Activated T-cell treated with anti-CD3 and anti-CD28 coated beads, Interleukin-2, amount 50 U/mL, for 4 hours (primary cell): ENCODE results near the gene SLC66A1. TPM values are rescaled to one million over a fixed set of nuclear protein-coding genes. Genes with fewer than 3 reads are reported as not detected.

ENCODE experiments used
- ATAC-seq, 2 donors: fragments of 200-7000 bp; cut with Tn5 transposase; one replicate each; pipeline ENCODE4 v1.10.0; 2021
- DNase-seq: peaks from one replicate; pipeline ENCODE4 v3.0.0-alpha.2; 2020
- H3K27me3 Mint-ChIP-seq: one replicate; pipeline ENCODE4 v1.8.0; 2021; ENCODE audit warnings: low read depth, mixed read lengths
- H3K36me3 Mint-ChIP-seq: one replicate; pipeline ENCODE4 v1.8.0; 2022; ENCODE audit warnings: mixed read lengths; ENCODE audit not compliant: insufficient read depth
- H3K4me1 Mint-ChIP-seq: one replicate; pipeline ENCODE4 v1.8.0; 2021; ENCODE audit warnings: low read depth, mixed read lengths
- H3K4me3 Mint-ChIP-seq: one replicate; pipeline ENCODE4 v1.8.0; 2021; ENCODE audit warnings: mild to moderate bottlenecking, moderate library complexity, mixed read lengths
- H3K9me3 Mint-ChIP-seq: one replicate; pipeline ENCODE4 v1.8.0; 2021; ENCODE audit warnings: mixed read lengths
- total RNA-seq, 3 donors: library from RNA; stranded (reverse); gene quantifications; one replicate each; pipeline ENCODE4 v1.2.1, GENCODE V29; 2021

SLC66A1 gene
- total RNA-seq, 3 donors from 2014 or later = 2.8 to 4.3 (median 3.6) TPM

DNA sequence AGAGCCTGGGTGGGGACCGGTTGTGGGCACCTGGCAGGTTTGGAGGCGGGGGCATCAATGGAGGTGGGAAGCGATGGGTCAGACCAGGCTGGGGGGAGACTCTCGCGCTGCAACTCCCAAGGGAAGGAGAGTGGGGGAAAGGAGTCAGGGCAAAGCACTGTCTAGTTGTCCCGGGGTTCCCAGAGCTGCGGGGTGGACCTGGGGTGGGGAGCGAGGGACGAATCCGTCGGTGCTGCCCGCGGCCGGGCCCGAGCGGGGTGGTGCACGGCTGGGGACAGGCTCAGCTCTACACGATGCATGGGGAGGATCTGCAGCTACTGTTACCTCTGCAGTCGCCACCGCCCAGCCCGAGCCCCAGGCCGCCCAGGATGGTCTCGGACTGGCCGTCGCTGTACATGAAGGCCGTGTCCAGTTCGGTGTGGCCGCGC is 609 bp upstream of the SLC66A1 start:
- Mint-ChIP-seq H3K27me3 (no peaks in the 10 kb centered on the region), H3K4me1 (peaks cover 38% of the 10 kb centered on the region), H3K36me3 (peaks cover 9% of the 10 kb centered on the region), H3K4me3 (peak overlapping the region; percentile 89), H3K9me3 (no peaks in the 10 kb centered on the region)
- peak; percentile 29 to 35 for ATAC-seq
- DNase-seq = no peak

DNA sequence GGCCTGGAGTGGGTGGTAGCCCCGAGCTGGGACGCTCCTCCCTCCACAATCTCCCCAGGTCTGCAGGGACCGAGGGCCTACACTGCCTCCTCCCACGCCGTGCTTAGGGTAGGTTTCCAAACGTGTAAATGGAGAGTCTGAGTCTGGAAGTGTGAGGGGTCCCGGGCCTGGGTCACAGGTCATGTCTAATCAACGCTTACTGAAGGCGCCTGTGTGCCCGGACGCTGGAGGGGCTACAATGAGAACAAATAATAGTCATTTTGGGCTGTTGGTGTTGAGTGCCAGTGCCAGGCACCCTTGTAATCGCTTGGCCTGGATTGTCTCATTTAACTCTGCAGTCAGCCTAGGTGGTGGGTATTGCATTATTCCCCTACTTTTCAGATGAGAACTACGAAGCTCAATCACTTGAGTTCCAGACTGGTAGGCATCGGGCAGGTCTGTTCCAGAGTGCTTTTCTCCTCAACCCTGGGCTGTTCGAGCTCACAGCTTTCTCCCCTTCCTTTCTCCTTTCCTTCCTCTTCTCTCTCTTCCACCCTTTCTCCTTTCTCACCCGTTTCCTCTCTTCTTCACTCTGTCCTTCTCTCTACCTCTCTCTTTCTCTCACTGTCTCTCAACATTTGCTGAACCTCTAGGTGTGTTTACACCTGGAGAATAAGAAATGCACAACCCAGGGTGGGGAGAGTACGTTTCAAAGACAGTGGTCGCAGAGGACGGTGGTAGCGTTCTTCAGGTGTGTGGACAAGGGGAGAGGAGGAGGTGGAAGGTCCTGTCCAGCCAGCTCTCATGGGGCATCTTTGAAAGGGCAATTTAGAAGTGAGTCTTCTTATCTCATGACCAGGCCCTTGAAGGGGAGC is 883 bp downstream of the SLC66A1 start:
- DNase-seq (no peak), ATAC-seq (no peak)
- Mint-ChIP-seq H3K4me1 (peaks cover 38% of the 10 kb centered on the region), H3K27me3 (no peaks in the 10 kb centered on the region), H3K4me3 (peak overlapping the region; percentile 82), H3K9me3 (no peaks in the 10 kb centered on the region), H3K36me3 (peaks cover 4% of the 10 kb centered on the region)

DNA sequence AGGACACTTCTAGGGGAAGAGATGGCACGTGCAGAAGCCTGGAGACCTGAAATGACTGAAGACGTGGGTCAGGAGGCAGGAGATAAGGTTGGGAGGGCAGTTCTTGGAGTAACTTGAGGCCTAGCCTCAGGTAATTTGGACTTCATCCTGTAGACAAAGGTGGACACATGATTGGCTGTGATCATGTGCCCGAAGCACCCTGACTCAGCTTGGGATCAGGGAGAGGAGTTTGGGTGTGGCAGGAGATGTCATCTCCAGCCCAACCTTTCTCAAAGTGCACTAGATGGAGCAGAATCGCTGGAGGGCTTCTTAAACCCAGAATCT is 1.5 kb downstream of the SLC66A1 start:
- Mint-ChIP-seq H3K27me3 (no peaks in the 10 kb centered on the region), H3K9me3 (no peaks in the 10 kb centered on the region), H3K4me3 (peak overlapping the region; percentile 82), H3K4me1 (peaks cover 38% of the 10 kb centered on the region), H3K36me3 (peaks cover 3% of the 10 kb centered on the region)
- ATAC-seq = no peak
- no peak for DNase-seq

DNA sequence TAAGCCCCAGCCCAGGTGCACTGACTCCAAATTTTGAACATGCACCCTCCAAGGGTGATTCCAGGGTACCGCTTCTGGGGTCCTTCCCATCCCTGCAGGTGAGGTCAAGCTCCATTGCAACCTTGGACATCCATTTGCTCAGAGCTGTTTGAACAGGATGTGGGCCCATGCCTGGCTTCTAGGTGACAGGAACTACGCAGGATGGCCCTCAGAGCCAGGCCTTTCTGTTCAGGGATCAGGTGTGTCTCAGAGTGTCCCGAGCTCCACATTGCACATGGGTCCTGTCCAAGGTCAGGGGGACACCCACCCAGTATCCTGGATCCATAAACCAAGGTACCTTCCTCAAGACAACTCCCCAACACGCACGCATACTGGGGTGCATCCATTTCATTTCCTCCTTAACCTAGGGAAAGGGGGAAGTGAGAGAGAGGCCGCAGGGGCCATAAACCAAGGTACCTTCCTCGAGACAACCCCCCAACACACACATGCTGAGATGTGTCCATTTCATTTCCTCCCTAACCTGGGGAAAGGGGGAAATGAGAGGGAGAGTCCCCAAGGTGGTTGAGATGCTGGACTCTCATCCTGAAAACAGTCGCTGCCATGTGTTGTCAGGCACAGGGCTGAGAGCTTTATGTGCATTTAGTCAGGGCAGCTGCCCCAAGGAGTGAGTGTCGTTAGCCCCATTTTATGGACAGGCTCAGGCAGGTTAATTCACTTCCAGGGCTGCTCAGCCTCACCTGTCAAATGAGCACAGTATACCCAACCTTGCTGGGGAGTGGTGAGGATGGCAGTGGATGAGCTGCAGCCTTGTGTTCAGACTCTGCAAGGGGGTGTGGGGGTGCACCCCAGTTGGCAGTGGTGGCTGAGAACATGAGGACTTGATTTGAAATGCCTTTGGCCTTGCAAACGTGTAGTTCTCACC is 2.1 kb downstream of the SLC66A1 start:
- H3K9me3 Mint-ChIP-seq = no peaks in the 10 kb centered on the region
- H3K4me3 Mint-ChIP-seq = no peak overlapping the region
- DNase-seq (no peak), ATAC-seq (no peak)
- peaks cover 34% of the 10 kb centered on the region for H3K4me1 Mint-ChIP-seq
- H3K27me3 Mint-ChIP-seq = no peaks in the 10 kb centered on the region
- H3K36me3 Mint-ChIP-seq = no peaks in the 10 kb centered on the region

DNA sequence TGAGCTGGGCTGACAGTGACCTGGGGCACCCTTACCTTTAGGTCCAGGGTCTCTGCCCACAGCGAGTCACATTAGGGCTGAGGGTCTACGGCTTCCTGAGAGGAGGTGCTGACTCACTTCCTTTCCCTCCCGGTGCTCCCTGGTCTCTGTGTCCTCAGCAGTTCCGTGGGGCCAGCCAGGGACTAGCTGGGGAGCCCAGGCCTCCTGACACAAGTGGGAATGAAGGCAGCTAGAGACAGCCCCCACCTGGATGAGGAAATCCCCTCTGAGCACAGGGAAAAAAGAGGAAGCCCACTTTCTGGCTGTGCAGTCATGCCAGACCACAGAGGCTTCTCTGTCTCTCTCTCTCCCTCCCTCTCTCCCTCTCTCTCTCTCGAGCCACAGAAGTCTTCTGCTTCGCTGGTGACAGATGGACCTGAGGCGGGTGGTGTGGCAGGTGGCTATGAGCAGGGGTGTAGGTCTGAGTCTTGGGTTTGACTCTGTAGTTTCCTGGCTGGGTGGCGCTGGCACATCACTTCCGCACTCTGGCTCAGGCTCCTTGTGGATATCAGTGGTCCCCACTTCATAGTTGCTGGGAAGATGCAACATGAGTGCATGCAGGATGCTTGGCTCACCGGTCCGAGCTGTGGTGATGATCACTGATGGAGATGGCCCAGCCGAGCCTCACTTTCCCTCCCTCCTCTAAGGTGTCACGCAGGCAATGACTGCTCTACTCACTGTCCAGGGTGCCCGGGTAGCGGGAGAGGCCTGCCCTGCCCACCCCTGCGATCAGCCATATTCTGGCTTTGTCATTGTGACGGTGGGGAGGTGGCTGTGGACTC is 3.5 kb downstream of the SLC66A1 start:
- peaks cover 28% of the 10 kb centered on the region for H3K4me1 Mint-ChIP-seq
- DNase-seq = no peak
- ATAC-seq = no peak
- no peak overlapping the region for H3K4me3 Mint-ChIP-seq
- no peaks in the 10 kb centered on the region for H3K9me3 Mint-ChIP-seq
- no peaks in the 10 kb centered on the region for H3K36me3 Mint-ChIP-seq
- no peaks in the 10 kb centered on the region for H3K27me3 Mint-ChIP-seq

DNA sequence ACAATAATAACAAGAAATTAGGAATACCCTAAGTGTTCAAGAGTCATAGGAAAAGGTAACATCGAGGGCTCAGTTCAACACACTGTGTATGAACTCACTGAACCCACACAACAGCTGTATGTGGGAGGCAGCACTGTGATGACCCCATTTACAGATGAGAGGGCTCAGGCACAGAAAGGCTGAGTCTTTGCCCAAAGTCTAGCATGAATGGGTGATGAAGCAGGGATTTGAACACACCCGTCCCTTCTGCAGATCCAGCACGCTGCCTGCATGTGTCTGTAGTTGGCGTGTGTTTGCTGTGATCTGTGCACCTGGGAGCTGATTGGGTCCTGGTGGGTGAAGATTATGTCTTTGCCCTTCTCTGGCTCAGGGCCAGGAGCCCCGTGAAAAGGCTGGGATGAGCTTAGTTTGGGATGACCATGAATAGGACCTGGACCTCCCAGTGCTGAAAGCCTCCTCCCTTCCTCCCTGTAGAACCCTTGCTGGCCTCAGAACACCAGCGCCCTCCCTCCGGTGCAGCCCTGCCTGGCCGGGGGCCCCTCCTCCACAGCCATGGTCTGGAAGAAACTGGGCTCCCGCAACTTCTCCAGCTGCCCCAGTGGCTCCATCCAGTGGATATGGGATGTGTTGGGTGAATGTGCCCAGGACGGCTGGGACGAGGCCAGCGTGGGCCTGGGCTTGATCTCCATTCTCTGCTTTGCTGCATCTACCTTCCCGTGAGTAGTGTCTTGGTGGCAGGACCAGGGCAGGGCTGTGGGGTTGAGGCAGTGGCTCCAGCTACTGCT is 5.2 kb downstream of the SLC66A1 start:
- DNase-seq (no peak), ATAC-seq (no peak)
- peaks cover 6% of the 10 kb centered on the region for H3K36me3 Mint-ChIP-seq
- H3K27me3 Mint-ChIP-seq = no peaks in the 10 kb centered on the region
- H3K4me3 Mint-ChIP-seq = no peak overlapping the region
- H3K9me3 Mint-ChIP-seq = no peaks in the 10 kb centered on the region
- peaks cover 20% of the 10 kb centered on the region for H3K4me1 Mint-ChIP-seq

DNA sequence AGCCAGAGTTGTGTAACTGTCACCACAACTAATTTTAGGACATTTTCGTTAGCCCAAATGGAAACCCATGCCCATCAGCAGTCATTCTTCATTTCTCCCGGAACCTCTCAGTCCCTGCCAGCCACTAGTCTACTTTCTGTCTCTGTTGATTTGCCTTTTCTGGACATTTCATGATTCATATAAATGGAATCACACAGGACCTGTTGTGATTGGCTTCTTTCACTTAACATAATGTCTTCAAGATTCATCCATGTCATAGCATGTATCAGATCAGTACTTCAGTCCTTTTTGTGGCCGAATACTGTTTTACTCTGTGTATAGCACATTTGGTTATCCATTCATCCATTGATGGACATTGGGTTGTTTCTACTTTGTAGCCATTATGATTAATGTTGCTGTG is 7.1 kb downstream of the SLC66A1 start:
- DNase-seq (no peak), ATAC-seq (no peak)
- Mint-ChIP-seq H3K9me3 (no peaks in the 10 kb centered on the region), H3K36me3 (peaks cover 6% of the 10 kb centered on the region), H3K4me3 (no peak overlapping the region), H3K27me3 (no peaks in the 10 kb centered on the region), H3K4me1 (peaks cover 9% of the 10 kb centered on the region)

DNA sequence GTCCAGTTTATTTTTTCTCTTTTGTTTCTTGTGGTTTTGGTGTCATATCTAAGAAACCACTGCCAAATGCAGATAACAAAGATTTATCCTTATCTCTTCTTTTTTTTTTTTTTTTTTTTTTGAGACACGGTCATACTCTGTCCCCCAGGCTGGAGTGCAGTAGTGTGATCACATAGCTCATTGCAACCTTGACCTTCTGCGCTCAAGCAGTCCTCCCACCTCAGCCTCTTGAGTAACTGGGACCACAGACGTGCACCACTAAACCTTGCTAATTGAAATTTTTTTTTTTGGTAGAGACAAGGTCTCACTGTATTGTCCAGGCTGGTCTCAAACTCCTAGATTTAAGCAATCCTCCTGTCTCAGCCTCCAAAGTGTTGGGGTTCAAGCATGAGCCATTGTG is 8.9 kb downstream of the SLC66A1 start:
- H3K9me3 Mint-ChIP-seq = no peaks in the 10 kb centered on the region
- no peak for DNase-seq
- ATAC-seq = no peak
- H3K4me1 Mint-ChIP-seq = peaks cover 4% of the 10 kb centered on the region
- peaks cover 6% of the 10 kb centered on the region for H3K36me3 Mint-ChIP-seq
- no peak overlapping the region for H3K4me3 Mint-ChIP-seq
- H3K27me3 Mint-ChIP-seq = no peaks in the 10 kb centered on the region

DNA sequence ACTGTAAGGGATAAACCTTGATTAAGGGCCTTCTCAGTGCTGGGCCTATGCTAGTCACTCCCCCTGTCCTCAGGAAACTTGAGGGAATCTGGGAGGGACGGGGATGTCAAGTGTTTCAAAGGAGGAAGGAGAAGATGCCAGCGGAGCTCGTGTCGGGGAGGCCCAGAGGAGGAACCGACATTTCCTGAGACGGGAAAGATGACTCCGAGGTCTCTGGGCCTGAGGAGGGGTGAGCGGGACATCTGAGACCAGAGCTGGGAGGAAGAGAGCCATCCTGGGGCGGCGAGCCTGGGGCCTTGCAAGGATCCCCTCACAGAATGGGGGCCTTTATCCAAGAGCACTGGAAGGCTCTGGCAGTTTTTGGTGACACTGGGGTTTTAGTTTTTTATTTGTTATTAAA is 10.4 kb downstream of the SLC66A1 start:
- ATAC-seq (no peak), DNase-seq (no peak)
- Mint-ChIP-seq H3K4me3 (no peak overlapping the region), H3K36me3 (peaks cover 6% of the 10 kb centered on the region), H3K4me1 (no peaks in the 10 kb centered on the region), H3K9me3 (no peaks in the 10 kb centered on the region), H3K27me3 (no peaks in the 10 kb centered on the region)

DNA sequence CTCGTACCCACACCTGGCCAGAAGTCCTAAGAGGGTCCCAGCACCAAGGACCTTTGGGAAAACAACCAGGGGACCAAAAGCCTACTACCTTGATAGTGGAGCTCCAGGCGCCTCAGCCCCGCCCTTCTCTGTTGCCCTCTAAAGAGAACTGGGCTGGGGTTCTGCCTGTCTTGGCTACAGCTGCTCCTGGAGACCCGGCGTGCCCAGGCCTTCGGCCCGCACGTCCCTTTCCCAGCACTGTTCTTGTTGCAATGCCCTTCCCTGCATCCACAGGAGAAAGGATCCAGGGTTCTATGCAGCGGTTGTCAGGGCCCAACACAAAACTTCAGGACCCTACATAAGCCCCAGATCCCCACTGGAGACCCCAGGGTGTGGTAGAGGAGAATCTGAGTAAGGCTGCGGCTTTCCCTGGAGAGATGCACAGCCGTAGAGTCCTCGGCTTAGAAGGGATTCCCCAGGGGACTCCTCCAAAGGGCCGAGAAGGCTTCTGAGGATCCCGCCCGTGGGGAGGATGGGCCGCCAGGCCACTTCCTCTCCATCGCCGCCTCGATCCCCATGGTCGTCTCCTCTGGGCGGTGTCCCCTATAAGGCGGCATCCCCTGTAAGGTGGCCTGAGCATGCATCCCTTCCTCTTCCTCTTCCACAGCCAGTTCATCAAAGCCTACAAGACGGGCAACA is 12.0 kb downstream of the SLC66A1 start:
- DNase-seq = no peak
- no peaks in the 10 kb centered on the region for H3K27me3 Mint-ChIP-seq
- H3K4me3 Mint-ChIP-seq = no peak overlapping the region
- no peaks in the 10 kb centered on the region for H3K4me1 Mint-ChIP-seq
- H3K36me3 Mint-ChIP-seq = peaks cover 6% of the 10 kb centered on the region
- no peaks in the 10 kb centered on the region for H3K9me3 Mint-ChIP-seq
- no peak for ATAC-seq

DNA sequence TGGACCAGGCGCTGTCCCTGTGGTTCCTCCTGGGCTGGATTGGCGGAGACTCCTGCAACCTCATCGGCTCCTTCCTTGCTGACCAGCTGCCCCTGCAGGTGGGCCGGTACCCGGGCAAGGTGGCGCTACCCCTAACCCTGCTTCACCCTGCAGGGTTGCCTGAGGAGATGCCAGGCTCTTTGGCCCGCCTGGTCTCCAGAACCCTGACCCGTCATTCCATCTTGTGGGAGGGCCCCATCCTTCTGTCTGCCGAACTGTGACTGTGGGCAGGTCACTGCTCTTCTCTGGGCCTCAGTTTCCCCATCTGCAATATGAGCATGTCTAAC is 12.5 kb downstream of the SLC66A1 start:
- no peaks in the 10 kb centered on the region for H3K27me3 Mint-ChIP-seq
- no peak overlapping the region for H3K4me3 Mint-ChIP-seq
- DNase-seq (no peak), ATAC-seq (no peak)
- no peaks in the 10 kb centered on the region for H3K9me3 Mint-ChIP-seq
- peaks cover 6% of the 10 kb centered on the region for H3K36me3 Mint-ChIP-seq
- H3K4me1 Mint-ChIP-seq = no peaks in the 10 kb centered on the region

DNA sequence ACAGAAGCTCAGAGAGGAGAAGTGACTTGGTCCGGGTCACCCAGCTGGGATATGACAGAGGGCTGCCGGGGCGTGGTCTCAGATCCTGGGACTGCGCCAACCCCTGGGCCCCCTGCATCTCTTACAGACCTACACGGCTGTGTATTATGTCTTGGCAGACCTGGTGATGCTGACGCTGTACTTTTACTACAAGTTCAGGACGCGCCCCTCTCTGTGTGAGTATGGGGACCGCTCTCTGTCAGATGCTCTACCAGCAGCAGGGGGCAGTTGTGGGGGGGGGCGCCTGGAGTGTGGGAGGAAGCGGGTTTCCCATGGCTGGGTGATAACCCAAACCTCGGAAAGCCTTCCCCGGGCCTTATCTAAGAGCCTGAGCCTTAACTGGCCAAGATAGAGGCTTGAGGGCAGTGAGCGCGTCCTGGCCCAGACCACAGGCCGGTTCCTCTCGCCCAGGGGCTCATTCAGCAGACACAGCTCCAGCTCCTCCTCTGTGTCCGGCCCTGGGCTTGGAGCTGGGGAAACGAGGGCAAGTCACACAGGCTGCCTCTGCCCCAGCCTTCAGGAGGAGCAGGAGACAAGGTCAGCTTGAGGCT is 13.3 kb downstream of the SLC66A1 start:
- no peaks in the 10 kb centered on the region for H3K4me1 Mint-ChIP-seq
- DNase-seq (no peak), ATAC-seq (peak; percentile 4 to 19)
- H3K9me3 Mint-ChIP-seq = no peaks in the 10 kb centered on the region
- H3K4me3 Mint-ChIP-seq = no peak overlapping the region
- peaks cover 6% of the 10 kb centered on the region for H3K36me3 Mint-ChIP-seq
- H3K27me3 Mint-ChIP-seq = no peaks in the 10 kb centered on the region
